Spinal cord (tissue), 10 donors: ENCODE data around the gene DNAJB2. TPM values are rescaled to one million over a fixed set of nuclear protein-coding genes. Genes with fewer than 3 reads are reported as not detected.
"Not testable (repeated sequence)": the region's sequence is repeated elsewhere in the genome, so short reads cannot be mapped to it uniquely, and the experiment has no call there.

ENCODE experiments used
- DNase-seq, 6 donors: peaks; one replicate each; pipeline versions ENCODE4 v3.0.0 to v3.0.0-alpha.2; 2013 to 2015; ENCODE audit warnings: low spot score in 6 of 6, low read depth in 4 of 6
- H3K27ac ChIP-seq: one replicate; pipeline ENCODE4 v1.5.1; 2013; ENCODE audit warnings: low read depth, low read length, control low read depth
- H3K27me3 ChIP-seq: one replicate; pipeline ENCODE4 v1.6.1; 2013; ENCODE audit warnings: low read length; ENCODE audit not compliant: control insufficient read depth, insufficient read depth
- H3K36me3 ChIP-seq: one replicate; pipeline ENCODE4 v1.6.1; 2013; ENCODE audit warnings: low read length; ENCODE audit not compliant: control insufficient read depth, insufficient read depth
- H3K4me1 ChIP-seq: one replicate; pipeline ENCODE4 v1.6.1; 2013; ENCODE audit warnings: low read length; ENCODE audit not compliant: control insufficient read depth, insufficient read depth
- H3K4me3 ChIP-seq: one replicate; pipeline ENCODE4 v1.5.1; 2013; ENCODE audit warnings: low read depth, low read length, control low read depth
- H3K9me3 ChIP-seq: one replicate; pipeline ENCODE4 v1.6.1; 2013; ENCODE audit warnings: low read length; ENCODE audit not compliant: control insufficient read depth, insufficient read depth
- WGBS: methylation state at CpG from one replicate; pipeline ENCODE4 v1.1.5; 2013; ENCODE audit warnings: missing lambda C conversion rate; ENCODE audit not compliant: insufficient coverage; 5-methylcytosine and 5-hydroxymethylcytosine counted together
- polyA plus RNA-seq, 2 donors: library from polyadenylated mRNA; unstranded; fragments of 120-200 nt; gene quantifications; one replicate each; pipeline ENCODE4 v1.2.1, GENCODE V29; 2013; ENCODE audit not compliant: insufficient read length in 2 of 2
- total RNA-seq, 2 donors: library from RNA; depleted of rRNA in 1 of 2; stranded (reverse); fragments of 120-200 nt in 1 of 2; fragments of >200 nt in 1 of 2; gene quantifications; one replicate each; pipeline versions ENCODE4 v1.2.3 to v1.2.4, GENCODE V29; 2013 to 2014
- donor health status: healthy.

Gene DNAJB2
- total and polyA plus RNA-seq, 4 donors, result 81.5 to 186 (median 132) TPM

GRCh38 chr2:219253753-219254589 is 25.2 kb upstream of the DNAJB2 start, which contains the start of gene TUBA4A:
TSS of gene TUBA4A (minus strand) at chr2:219253918. CDS start at chr2:219253858, 60 bp downstream.
- Histone ChIP-seq H3K27ac (no peak within 1 kb of the TSS), H3K4me3 (peak within 1 kb of the TSS; percentile 36), H3K9me3 (no peaks in the 10 kb centered on the region), H3K27me3 (peaks cover 61% of the 10 kb centered on the region), H3K36me3 (peaks cover 10% of the 10 kb centered on the region), H3K4me1 (peaks cover 42% of the 10 kb centered on the region)
- DNase-seq, result peak in 2 of 6 donors; percentile 71 to 79
- WGBS, result under 1% methylated on average over 76 of the region's 76 CpGs

- H3K9me3 ChIP-seq, result no peaks in the 10 kb centered on the region
- no peak overlapping the region for H3K4me3 ChIP-seq
- no peak for DNase-seq
- peaks cover 35% of the 10 kb centered on the region for H3K4me1 ChIP-seq
- peaks cover 7% of the 10 kb centered on the region for H3K36me3 ChIP-seq
- 22% methylated on average over 12 of the region's 12 CpGs for WGBS
- peaks cover 66% of the 10 kb centered on the region for H3K27me3 ChIP-seq
- no peak overlapping the region for H3K27ac ChIP-seq
Observed at GRCh38 chr2:219254590-219255201, 24.5 kb upstream of the DNAJB2 start.

- not testable (repeated sequence) for H3K9me3 ChIP-seq, H3K36me3 ChIP-seq, H3K27ac ChIP-seq, H3K4me3 ChIP-seq, DNase-seq
- peaks cover 11% of the 10 kb centered on the region for H3K4me1 ChIP-seq
- peaks cover 63% of the 10 kb centered on the region for H3K27me3 ChIP-seq
- WGBS, result 85% methylated on average over 5 of the region's 10 CpGs
Observed at GRCh38 chr2:219258942-219259341, 20.2 kb upstream of the DNAJB2 start.

GRCh38 chr2:219261024-219261855 is 17.9 kb upstream of the DNAJB2 start:
- no peaks in the 10 kb centered on the region for H3K36me3 ChIP-seq
- no peak overlapping the region for H3K27ac ChIP-seq
- peaks cover 40% of the 10 kb centered on the region for H3K27me3 ChIP-seq
- H3K9me3 ChIP-seq, result no peaks in the 10 kb centered on the region
- H3K4me1 ChIP-seq, result no peaks in the 10 kb centered on the region
- WGBS, result 49% methylated on average over 2 of the region's 5 CpGs
- no peak overlapping the region for H3K4me3 ChIP-seq
- DNase-seq, result no peak

GRCh38 chr2:219266232-219266631 is 12.9 kb upstream of the DNAJB2 start:
- Histone ChIP-seq H3K4me1 (no peaks in the 10 kb centered on the region), H3K9me3 (no peaks in the 10 kb centered on the region), H3K36me3 (no peaks in the 10 kb centered on the region), H3K27me3 (peaks cover 15% of the 10 kb centered on the region), H3K4me3 (no peak overlapping the region), H3K27ac (no peak overlapping the region)
- 62% methylated on average over 2 of the region's 5 CpGs for WGBS
- DNase-seq, result no peak

- Histone ChIP-seq H3K9me3 (no peaks in the 10 kb centered on the region), H3K4me3 (no peak overlapping the region), H3K27me3 (peaks cover 9% of the 10 kb centered on the region), H3K4me1 (no peaks in the 10 kb centered on the region), H3K36me3 (no peaks in the 10 kb centered on the region), H3K27ac (no peak overlapping the region)
- DNase-seq, result no peak
- WGBS, result 60% methylated on average over 1 of the region's 1 CpG
Observed at GRCh38 chr2:219266886-219267285, 12.3 kb upstream of the DNAJB2 start.

- Histone ChIP-seq H3K4me3 (no peak overlapping the region), H3K4me1 (no peaks in the 10 kb centered on the region)
Observed at GRCh38 chr2:219268294-219268693, 10.9 kb upstream of the DNAJB2 start.

GRCh38 chr2:219269362-219270054 is 9.7 kb upstream of the DNAJB2 start:
- Histone ChIP-seq H3K27me3 (peaks cover 16% of the 10 kb centered on the region), H3K9me3 (no peaks in the 10 kb centered on the region), H3K36me3 (no peaks in the 10 kb centered on the region), H3K4me3 (no peak overlapping the region), H3K27ac (no peak overlapping the region), H3K4me1 (no peaks in the 10 kb centered on the region)
- DNase-seq, result no peak
- WGBS, result 59% methylated on average over 8 of the region's 8 CpGs

More at GRCh38 chr2:219268294-219268693, 10.9 kb upstream of the DNAJB2 start:
- H3K36me3 ChIP-seq, result no peaks in the 10 kb centered on the region
- H3K9me3 ChIP-seq, result no peaks in the 10 kb centered on the region
- DNase-seq, result no peak
- H3K27ac ChIP-seq, result no peak overlapping the region
- H3K27me3 ChIP-seq, result peaks cover 15% of the 10 kb centered on the region
- WGBS, result no CpG with 5 or more reads among the region's 2 CpGs

- no peaks in the 10 kb centered on the region for H3K9me3 ChIP-seq
- WGBS, result 98% methylated on average over 5 of the region's 5 CpGs
- no peaks in the 10 kb centered on the region for H3K4me1 ChIP-seq
- H3K27ac ChIP-seq, result no peak overlapping the region
- no peak overlapping the region for H3K4me3 ChIP-seq
- H3K27me3 ChIP-seq, result peaks cover 18% of the 10 kb centered on the region
- no peaks in the 10 kb centered on the region for H3K36me3 ChIP-seq
- no peak for DNase-seq
Observed at GRCh38 chr2:219270055-219270372, 9.2 kb upstream of the DNAJB2 start.
